GM23338 (cell line): Measurements from ENCODE around the gene HMGCLL1. TPM values are rescaled to one million over a fixed set of nuclear protein-coding genes. Genes with fewer than 3 reads are reported as not detected.

ENCODE experiments used
- ATAC-seq: fragments of 200-7000 bp; cut with Tn5 transposase; 3 replicates; pipeline ENCODE4 v1.9.1; 2020
- DNase-seq: peaks from one replicate; pipeline ENCODE4 v3.0.0-alpha.2; 2015; ENCODE audit warnings: low spot score
- H2AFZ ChIP-seq: fragments of 200-600 bp; sonication (generic); 2 replicates; pipeline ENCODE4 v1.8.0; 2016; ENCODE audit warnings: antibody characterized with exemption, mild to moderate bottlenecking, moderate library complexity
- H3F3A ChIP-seq: fragments of 200-600 bp; sonication (generic); replicated peaks from 2 replicates; pipeline ENCODE4 v1.8.0; 2017; ENCODE audit warnings: antibody characterized with exemption, mixed run types, low read depth
- H3K27ac ChIP-seq: fragments of 200-600 bp; sonication (generic); 2 replicates; pipeline ENCODE4 v1.6.1; 2016; ENCODE audit warnings: low read depth
- H3K27me3 ChIP-seq: fragments of 200-600 bp; sonication (generic); 2 replicates; pipeline ENCODE4 v1.8.0; 2016; ENCODE audit warnings: mild to moderate bottlenecking, mixed run types, moderate library complexity; ENCODE audit not compliant: insufficient read depth
- H3K36me3 ChIP-seq: fragments of 200-600 bp; sonication (generic); 2 replicates; pipeline ENCODE4 v1.8.0; 2016; ENCODE audit warnings: mild to moderate bottlenecking; ENCODE audit not compliant: insufficient read depth
- H3K4me1 ChIP-seq: fragments of 200-600 bp; sonication (generic); 2 replicates; pipeline ENCODE4 v1.8.0; 2016; ENCODE audit warnings: mild to moderate bottlenecking, moderate library complexity; ENCODE audit not compliant: insufficient read depth
- H3K4me2 ChIP-seq: fragments of 200-600 bp; sonication (generic); 2 replicates; pipeline ENCODE4 v1.7.1; 2017; ENCODE audit warnings: mixed run types
- H3K4me3 ChIP-seq: fragments of 200-600 bp; sonication (generic); 2 replicates; pipeline ENCODE4 v1.6.1; 2016; ENCODE audit warnings: mixed run types
- H3K79me2 ChIP-seq: fragments of 200-600 bp; sonication (generic); replicated peaks from 2 replicates; pipeline ENCODE4 v1.8.0; 2017; ENCODE audit warnings: mild to moderate bottlenecking; ENCODE audit not compliant: insufficient read depth
- H3K9me2 ChIP-seq: fragments of 200-600 bp; sonication (generic); 2 replicates; pipeline ENCODE4 v1.8.0; 2017; ENCODE audit not compliant: insufficient read depth
- H4K20me1 ChIP-seq: fragments of 200-600 bp; sonication (generic); replicated peaks from 2 replicates; pipeline ENCODE4 v1.8.0; 2017; ENCODE audit warnings: mild to moderate bottlenecking; ENCODE audit not compliant: insufficient read depth
- H3K27ac Mint-ChIP-seq: 2 replicates; pipeline ENCODE4 v1.8.0; 2020; ENCODE audit warnings: inconsistent platforms, mild to moderate bottlenecking, moderate library complexity, mixed read lengths
- H3K27me3 Mint-ChIP-seq: 3 replicates; pipeline ENCODE4 v1.8.0; 2022; ENCODE audit warnings: low read depth, mild to moderate bottlenecking, moderate library complexity, mixed read lengths, inconsistent platforms; ENCODE audit not compliant: insufficient read depth, poor library complexity
- H3K36me3 Mint-ChIP-seq: 3 replicates; pipeline ENCODE4 v1.8.0; 2021; ENCODE audit warnings: low read depth, mild to moderate bottlenecking, inconsistent platforms, moderate library complexity, mixed read lengths
- H3K4me1 Mint-ChIP-seq: 3 replicates; pipeline ENCODE4 v1.8.0; 2020; ENCODE audit warnings: mild to moderate bottlenecking, inconsistent platforms, mixed read lengths
- H3K4me3 Mint-ChIP-seq: 3 replicates; pipeline ENCODE4 v1.8.0; 2021; ENCODE audit warnings: moderate library complexity, mild to moderate bottlenecking, inconsistent platforms, mixed read lengths
- H3K9me3 Mint-ChIP-seq: 3 replicates; pipeline ENCODE4 v1.8.0; 2020; ENCODE audit warnings: moderate library complexity, mild to moderate bottlenecking, inconsistent platforms, mixed read lengths
- CTCF ChIP-seq, 2 experiments: fragments of 200-600 bp in 1 of 2; sonication (generic) in 1 of 2; conservative IDR thresholded peaks; 2 replicates each; pipeline versions ENCODE4 v1.5.1 to v1.6.1; 2016 to 2017; ENCODE audit warnings: antibody characterized with exemption in 2 of 2, low read depth in 2 of 2, mild to moderate bottlenecking in 2 of 2, moderate library complexity in 1 of 2
- ETS1 ChIP-seq: IDR thresholded peaks from 2 replicates; pipeline ENCODE4 v1.6.1; 2016; ENCODE audit warnings: antibody characterized with exemption
- EZH2 ChIP-seq: fragments of 200-600 bp; sonication (generic); IDR thresholded peaks from one replicate; pipeline ENCODE4 v1.8.0; 2017; ENCODE audit warnings: antibody characterized with exemption, mild to moderate bottlenecking, low read depth; ENCODE audit not compliant: unreplicated experiment
- NANOG ChIP-seq: IDR thresholded peaks from 2 replicates; pipeline ENCODE4 v1.6.1; 2016; ENCODE audit warnings: antibody characterized with exemption, borderline replicate concordance
- REST ChIP-seq: IDR thresholded peaks from one replicate; pipeline ENCODE4 v1.6.1; 2018; ENCODE audit warnings: antibody characterized with exemption; ENCODE audit not compliant: unreplicated experiment
- STAT1 ChIP-seq: IDR thresholded peaks from one replicate; pipeline ENCODE4 v1.6.1; 2016; ENCODE audit warnings: antibody characterized with exemption; ENCODE audit not compliant: unreplicated experiment
- ZNF462 ChIP-seq: fragments of 250-450 bp; sonication (Bioruptor Pico); IDR thresholded peaks from 2 replicates; pipeline ENCODE4 v1.5.0; 2020; ENCODE audit warnings: mild to moderate bottlenecking, moderate library complexity
- polyA plus RNA-seq: library from polyadenylated mRNA; unstranded; fragments of >200 nt; fragmentation: Nextera tagmentation; extraction: Ambion mirVana; gene quantifications from 2 replicates; pipeline ENCODE4 v1.2.1, GENCODE V29; 2016
- total RNA-seq: library from RNA; depleted of rRNA; stranded (reverse); fragments of >200 nt; shearing (Covaris generic); gene quantifications from 2 replicates; pipeline ENCODE4 v1.2.3, GENCODE V29; 2014

The HMGCLL1 gene
- total and polyA plus RNA-seq, 2 experiments from 2014 or later, result 0.24 TPM; not detected in 1

GRCh38 chr6:55574556-55574955 is 4.4 kb downstream of the HMGCLL1 start:
- Mint-ChIP-seq H3K9me3 (peaks cover 9% of the 10 kb centered on the region), H3K27ac (no peak overlapping the region), H3K4me3 (no peak overlapping the region), H3K36me3 (peaks cover 3% of the 10 kb centered on the region; the same call in 2 of the 3 replicates), H3K4me1 (no peaks in the 10 kb centered on the region), H3K27me3 (peaks cover 3% of the 10 kb centered on the region)
- no peaks in the 10 kb centered on the region for H3K79me2 ChIP-seq
- no peak overlapping the region for H2AFZ ChIP-seq
- H3F3A ChIP-seq, result no peaks in the 10 kb centered on the region
- no peaks in the 10 kb centered on the region for H3K4me1 ChIP-seq
- no peak for TF ChIP-seq ZNF462 (CRISPR knock-in tag)
- TF ChIP-seq STAT1, result no peak
- no peak for TF ChIP-seq REST
- TF ChIP-seq ETS1, result no peak
- no peak for TF ChIP-seq EZH2
- TF ChIP-seq NANOG, result no peak
- no peak for TF ChIP-seq CTCF (conservative IDR thresholded peaks at IDR 0.05; ENCODE audit: low read depth in 2 of 2)
- peaks cover 7% of the 10 kb centered on the region; the same call in 1 of the 2 replicates for H3K27me3 ChIP-seq
- H3K27ac ChIP-seq, result no peak overlapping the region
- no peak overlapping the region for H3K4me2 ChIP-seq
- H3K9me2 ChIP-seq, result no peaks in the 10 kb centered on the region; the same call in 1 of the 2 replicates
- no peaks in the 10 kb centered on the region for H3K36me3 ChIP-seq
- ATAC-seq, result no peak
- no peak for DNase-seq
- H3K4me3 ChIP-seq, result no peak overlapping the region
- H4K20me1 ChIP-seq, result no peaks in the 10 kb centered on the region
